Right lobe of liver (tissue), 6 donors: ENCODE results near the gene MAGEA3. TPM values are rescaled to one million over a fixed set of nuclear protein-coding genes. Genes with fewer than 3 reads are reported as not detected.
"Not testable (repeated sequence)": the region's sequence is repeated elsewhere in the genome, so short reads cannot be mapped to it uniquely, and the experiment has no call there.

Experiments
- ATAC-seq, 4 donors: fragments of 200-7000 bp; cut with Tn5 transposase; one replicate each; pipeline ENCODE4 v1.9.1; 2020; ENCODE audit warnings: mild to moderate bottlenecking in 4 of 4, moderate library complexity in 4 of 4
- DNase-seq, 3 donors: peaks; one replicate each; pipeline ENCODE4 v3.0.0-alpha.2; 2020
- H3K27ac ChIP-seq, 3 donors: fragments of 200-600 bp; one replicate each; pipeline ENCODE4 v1.8.0; 2022
- H3K27me3 ChIP-seq, 2 donors: fragments of 200-600 bp; one replicate each; pipeline ENCODE4 v1.8.0; 2022
- H3K36me3 ChIP-seq, 4 donors: fragments of 200-600 bp; sonication (generic) in 1 of 4; one replicate each; pipeline versions ENCODE4 v1.5.1 to v1.8.0; 2017 to 2022; ENCODE audit warnings: control low read depth in 1 of 4
- H3K4me1 ChIP-seq, 4 donors: fragments of 200-600 bp; sonication (generic) in 1 of 4; one replicate each; pipeline versions ENCODE4 v1.5.1 to v1.8.0; 2017 to 2022; ENCODE audit warnings: control low read depth in 1 of 4
- H3K4me3 ChIP-seq, 3 donors: fragments of 200-600 bp; one replicate each; pipeline ENCODE4 v1.8.0; 2022
- H3K9me3 ChIP-seq, 4 donors: fragments of 200-600 bp; sonication (generic) in 1 of 4; one replicate each; pipeline versions ENCODE4 v1.5.1 to v1.8.0; 2017 to 2022; ENCODE audit warnings: control low read depth in 1 of 4
- CTCF ChIP-seq, 4 donors: fragments of 200-600 bp in 3 of 4; fragments of 450-650 bp in 1 of 4; IDR thresholded peaks; one replicate each; pipeline versions ENCODE4 v1.5.1 to v1.8.0; 2016 to 2022; ENCODE audit warnings: antibody characterized with exemption in 4 of 4, mild to moderate bottlenecking in 2 of 4
- POLR2A ChIP-seq: fragments of 450-650 bp; IDR thresholded peaks from one replicate; pipeline ENCODE4 v1.6.1; 2017; ENCODE audit warnings: antibody characterized with exemption, mild to moderate bottlenecking
- WGBS: methylation state at CpG from one replicate; pipeline ENCODE4 v1.1.6; 2018; ENCODE audit warnings: low coverage, low lambda C conversion rate; ENCODE audit not compliant: insufficient coverage; ENCODE audit errors: missing lambda C conversion rate; 5-methylcytosine and 5-hydroxymethylcytosine counted together
- intact Hi-C, 2 donors: fragments of 100-400 bp; cut with DNase I; formaldehyde crosslinking; loops; one replicate each; pipeline versions ENCODE4 v1.11.2 to v1.14.1; 2022
- long read RNA-seq: library from polyadenylated mRNA; unstranded; transcript quantifications from one replicate; pipeline ENCODE4 v2.0.0, GENCODE V29; 2019
- total RNA-seq, 6 experiments: library from RNA; depleted of rRNA in 2 of 6; stranded (reverse); fragments of >200 nt in 2 of 6; fragmentation: NEBNext Ultra II Directional in 3 of 6; extraction: Animal tissue kit (Norgen Biotek cat#: 25700) in 3 of 6; gene quantifications; one replicate each; pipeline versions ENCODE4 v1.1.0 to v1.2.4, GENCODE V29; 2016 to 2023
- donor health status: DM: no; HTN: yes; CAD: no.
- donor health status: DM: no; HTN: no; CAD: no.
- donor health status: DM: no; HTN: no; CAD: no.
- donor health status: DM: no; HTN: yes; CAD: no.
- donor health status: DM: no; HTN: yes; CAD: no.

Gene MAGEA3
- not detected for total RNA-seq
- long read RNA-seq: 0 reads

- no CpG with 5 or more reads among the region's 34 CpGs for WGBS
- ATAC-seq, H3K4me3 ChIP-seq, H3K36me3 ChIP-seq, H3K9me3 ChIP-seq, intact Hi-C loops, H3K27ac ChIP-seq, H3K27me3 ChIP-seq, DNase-seq, H3K4me1 ChIP-seq: not testable (repeated sequence)
These were observed at the start of gene MAGEA3 for GRCh38 chrX:152697952-152698931. Gene MAGEA3, plus strand, starts transcription at chrX:152698794. Its CDS starts 2,039 bp downstream, at chrX:152700833.

- intact Hi-C loops: no loop called here
- Histone ChIP-seq H3K27ac (no peak overlapping the region), H3K4me3 (no peak overlapping the region), H3K4me1 (no peaks in the 10 kb centered on the region), H3K27me3 (no peaks in the 10 kb centered on the region), H3K9me3 (no peaks in the 10 kb centered on the region), H3K36me3 (no peaks in the 10 kb centered on the region)
- WGBS: 86% methylated on average over 1 of the region's 6 CpGs
- TF ChIP-seq CTCF (IDR thresholded peaks at IDR 0.05) (no peak), POLR2A (no peak)
- ATAC-seq (no peak), DNase-seq (no peak)
These were observed 46.5 kb upstream of the MAGEA3 start for GRCh38 chrX:152652060-152652459.

- DNase-seq: no peak
- Histone ChIP-seq H3K36me3 (no peaks in the 10 kb centered on the region), H3K27me3 (no peaks in the 10 kb centered on the region), H3K27ac (no peak overlapping the region), H3K4me3 (no peak overlapping the region), H3K4me1 (no peaks in the 10 kb centered on the region), H3K9me3 (no peaks in the 10 kb centered on the region)
- WGBS: 77% methylated on average over 6 of the region's 16 CpGs
- intact Hi-C loops: no loop called here
- TF ChIP-seq POLR2A: no peak
- no peak for TF ChIP-seq CTCF (IDR thresholded peaks at IDR 0.05)
- ATAC-seq: no peak
These were observed 46.1 kb upstream of the MAGEA3 start for GRCh38 chrX:152652467-152652866.

- Histone ChIP-seq H3K27ac (no peak overlapping the region), H3K4me3 (no peak overlapping the region), H3K4me1 (no peaks in the 10 kb centered on the region), H3K36me3 (no peaks in the 10 kb centered on the region), H3K27me3 (no peaks in the 10 kb centered on the region), H3K9me3 (no peaks in the 10 kb centered on the region)
- WGBS: 55% methylated on average over 4 of the region's 4 CpGs
- TF ChIP-seq CTCF (IDR thresholded peaks at IDR 0.05) (no peak), POLR2A (no peak)
- ATAC-seq (no peak), DNase-seq (no peak)
- intact Hi-C loops: no loop called here
These were observed 42.5 kb upstream of the MAGEA3 start for GRCh38 chrX:152656087-152656486.

GRCh38 chrX:152656890-152657289 is 41.7 kb upstream of the MAGEA3 start:
- Histone ChIP-seq H3K4me1 (no peaks in the 10 kb centered on the region), H3K9me3 (no peaks in the 10 kb centered on the region), H3K36me3 (no peaks in the 10 kb centered on the region), H3K27me3 (no peaks in the 10 kb centered on the region), H3K27ac (no peak overlapping the region), H3K4me3 (no peak overlapping the region)
- intact Hi-C loops: no loop called here
- ATAC-seq (peak; percentile 89 to 98 (median 96)), DNase-seq (peak; percentile 54 to 73 (median 70))
- TF ChIP-seq CTCF (IDR thresholded peaks at IDR 0.05): no peak
- no peak for TF ChIP-seq POLR2A
- 18% methylated on average over 7 of the region's 7 CpGs for WGBS
